Ovary (tissue), 3 donors: ENCODE measurements around the gene POU5F2.

Experiments used
- CTCF ChIP-seq, 3 donors: fragments of 450-650 bp in 2 of 3; fragments of 200-600 bp in 1 of 3; IDR thresholded peaks; one replicate each; pipeline versions ENCODE4 v1.5.1 to v1.8.0; 2016 to 2022; ENCODE audit warnings: antibody characterized with exemption in 3 of 3, mild to moderate bottlenecking in 1 of 3
- EP300 ChIP-seq: sonication (generic); formaldehyde crosslinking; IDR thresholded peaks from one replicate; pipeline ENCODE4 v1.6.1; 2017; ENCODE audit warnings: antibody characterized with exemption
- POLR2A ChIP-seq: fragments of 450-650 bp; IDR thresholded peaks from one replicate; pipeline ENCODE4 v1.6.1; 2017; ENCODE audit warnings: antibody characterized with exemption, mild to moderate bottlenecking, moderate library complexity
- donor health status: DM: no; HTN: no; CAD: no.

- no peak for TF ChIP-seq POLR2A
- TF ChIP-seq CTCF (IDR thresholded peaks at IDR 0.05) = no peak
- no peak for TF ChIP-seq EP300
These were observed 49.4 kb downstream of the POU5F2 start for GRCh38 chr5:93691997-93692396.
